AG09309 (cell line): ENCODE data around the gene PAM.
A peak's percentile ranks its signal among the peaks of the same experiment; 100 is the strongest.
"Not testable (repeated sequence)": the region's sequence is repeated elsewhere in the genome, so short reads cannot be mapped to it uniquely, and the experiment has no call there.

Source experiments
- DNase-seq: peaks from one replicate; pipeline ENCODE4 v3.0.0-alpha.2; 2010; ENCODE audit warnings: low read depth
- H3K4me3 ChIP-seq: 2 replicates; pipeline ENCODE4 v1.5.1; 2011; ENCODE audit warnings: mild to moderate bottlenecking, low read depth, low read length, moderate library complexity; ENCODE audit not compliant: control insufficient read depth
- CTCF ChIP-seq: IDR thresholded peaks from 2 replicates; pipeline ENCODE4 v1.5.1; 2011; ENCODE audit warnings: mild to moderate bottlenecking, low read depth, low read length, inconsistent platforms; ENCODE audit not compliant: insufficient read depth, control insufficient read depth; ENCODE audit errors: missing control alignments

Gene PAM

GRCh38 chr5:102750151-102750834 lies 4.8 kb upstream of the PAM start:
- TF ChIP-seq CTCF, result no peak
- DNase-seq, result no peak
- H3K4me3 ChIP-seq, result no peak overlapping the region

GRCh38 chr5:102751903-102752376 lies 3.2 kb upstream of the PAM start:
- H3K4me3 ChIP-seq, DNase-seq: not testable (repeated sequence)

GRCh38 chr5:102753889-102754766 lies 977 bp upstream of the PAM start:
- TF ChIP-seq CTCF, result no peak
- DNase-seq, result no peak
- peak overlapping the region; percentile 82 for H3K4me3 ChIP-seq

GRCh38 chr5:102755686-102756371 lies 724 bp downstream of the PAM start:
- DNase-seq, result peak; percentile 44
- no peak for TF ChIP-seq CTCF
- H3K4me3 ChIP-seq, result peak overlapping the region; percentile 82

- no peak overlapping the region for H3K4me3 ChIP-seq
- TF ChIP-seq CTCF, result no peak
Measured at GRCh38 chr5:102758576-102758975, 3.5 kb downstream of the PAM start.

GRCh38 chr5:102759289-102759688 lies 4.2 kb downstream of the PAM start:
- no peak for DNase-seq
- no peak for TF ChIP-seq CTCF
- no peak overlapping the region for H3K4me3 ChIP-seq

More at GRCh38 chr5:102758576-102758975, 3.5 kb downstream of the PAM start:
- no peak for DNase-seq

GRCh38 chr5:102759700-102760099 lies 4.6 kb downstream of the PAM start:
- TF ChIP-seq CTCF, result no peak

More at GRCh38 chr5:102759700-102760099, 4.6 kb downstream of the PAM start:
- no peak overlapping the region for H3K4me3 ChIP-seq
- no peak for DNase-seq
